Right forelimb (tissue), 1 donor: Measurements from ENCODE around the gene SH3PXD2B.

Source experiments
- DNase-seq: peaks from one replicate; pipeline ENCODE4 v3.0.0-alpha.2; 2018

The SH3PXD2B gene

DNA sequence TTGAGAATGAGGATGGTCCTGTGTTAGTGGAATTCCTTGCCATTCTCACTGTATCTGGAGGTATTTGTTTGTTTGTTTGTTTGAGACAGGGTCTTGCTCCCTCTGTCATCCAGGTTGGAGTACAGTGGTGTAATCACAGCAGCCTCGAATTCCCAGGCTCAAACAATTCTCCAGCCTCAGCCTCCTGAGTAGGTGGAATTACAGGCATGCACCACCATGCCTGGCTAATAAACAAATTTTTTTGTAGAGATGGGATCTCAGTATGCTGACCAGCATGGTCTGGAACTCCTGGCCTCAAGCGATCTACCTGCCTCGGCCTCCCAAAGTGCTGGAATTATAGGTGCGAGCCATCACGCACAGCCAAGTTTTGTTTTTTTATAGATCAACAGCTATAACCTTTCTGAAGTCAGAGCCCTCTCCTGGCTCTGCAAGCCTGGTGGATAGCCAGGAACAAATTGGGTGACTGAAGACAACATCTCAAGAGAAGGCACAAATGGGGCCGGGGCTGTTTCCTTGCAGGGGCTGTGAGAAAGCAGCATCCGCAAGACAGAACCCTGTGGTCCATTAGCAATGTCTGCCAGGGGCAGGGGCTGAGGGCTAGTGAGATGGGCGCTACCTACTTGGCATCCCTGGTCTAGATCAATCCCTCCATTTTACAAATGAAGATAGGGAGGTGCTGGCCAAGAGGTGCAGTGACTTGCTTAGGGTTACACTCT lies 18.8 kb downstream of the SH3PXD2B start:
- DNase-seq: no peak

DNA sequence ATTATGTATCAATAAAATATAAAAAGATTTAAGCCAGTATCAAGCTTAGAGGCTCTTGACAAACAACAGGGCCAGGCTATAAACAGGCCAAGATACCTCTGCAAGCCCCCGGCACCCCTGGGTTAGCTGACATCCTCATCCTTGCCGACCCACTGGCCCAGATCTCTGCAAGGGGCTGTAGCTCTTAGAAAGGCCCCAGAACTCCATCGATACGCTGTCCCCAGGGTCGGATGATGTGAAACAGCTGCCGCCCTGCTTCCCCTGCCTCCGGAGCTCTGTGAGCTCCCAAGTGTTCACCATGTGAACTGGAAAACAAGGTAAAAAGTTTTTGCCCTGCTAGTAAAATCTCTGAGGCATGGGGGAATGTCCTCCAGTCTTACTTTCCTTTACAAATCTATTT lies 20.1 kb downstream of the SH3PXD2B start:
- DNase-seq: no peak

DNA sequence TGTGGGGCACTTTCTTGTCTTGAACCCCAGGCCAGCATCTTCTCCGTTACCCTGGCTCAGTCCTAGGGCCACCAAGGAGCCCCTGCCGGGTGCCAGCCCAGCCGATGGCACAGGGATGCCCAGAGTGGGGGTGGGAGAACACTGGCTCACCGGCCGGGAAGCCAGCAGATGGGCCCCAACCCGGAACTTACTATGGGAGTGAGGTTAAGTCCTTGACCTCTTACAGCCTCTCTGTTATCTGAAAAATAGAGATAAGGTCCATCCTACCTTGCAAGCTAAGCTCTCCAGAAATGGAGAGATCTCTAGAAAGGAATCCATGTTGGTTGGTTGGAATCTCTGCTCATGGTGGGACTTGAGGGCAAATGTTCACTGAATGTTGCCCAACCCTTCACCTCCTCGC lies 20.8 kb downstream of the SH3PXD2B start:
- DNase-seq: no peak

DNA sequence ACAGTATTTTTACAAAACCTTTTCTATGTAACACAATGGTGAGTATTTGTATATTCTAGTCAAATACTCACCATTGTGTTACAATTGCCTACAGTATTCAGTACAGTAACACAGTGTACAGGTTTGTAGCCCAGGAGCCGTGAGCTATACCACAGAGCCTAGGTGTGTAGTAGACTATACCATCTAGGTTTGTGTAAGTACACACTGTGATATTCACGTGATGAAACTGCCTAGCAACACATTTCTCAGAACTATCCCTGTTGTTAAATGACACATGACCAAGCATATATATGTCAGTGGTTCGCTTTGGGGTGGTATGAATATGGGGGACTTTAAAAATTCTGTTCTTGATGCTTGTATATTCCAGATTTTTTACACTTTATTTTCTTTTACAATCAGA lies 21.3 kb downstream of the SH3PXD2B start:
- no peak for DNase-seq

DNA sequence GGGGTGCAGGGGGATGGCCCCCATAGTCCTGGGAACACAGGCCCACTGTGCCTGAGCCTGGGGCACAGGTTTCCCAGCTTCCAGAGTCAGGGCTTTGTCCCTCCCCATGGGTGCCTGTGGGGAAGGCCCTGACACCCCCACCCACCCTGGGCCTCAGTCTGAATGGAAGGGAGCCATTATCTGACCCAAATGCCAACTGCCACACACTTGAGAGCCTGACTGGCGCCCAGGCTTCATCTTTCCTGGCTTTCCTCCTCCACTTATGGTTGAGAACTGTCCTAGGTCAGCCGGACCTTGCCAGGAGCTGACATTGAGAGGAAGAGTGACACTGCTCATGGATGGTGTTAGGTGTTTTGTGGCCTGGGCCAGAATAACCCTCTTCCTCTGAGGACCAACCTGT lies 24.0 kb downstream of the SH3PXD2B start:
- no peak for DNase-seq

DNA sequence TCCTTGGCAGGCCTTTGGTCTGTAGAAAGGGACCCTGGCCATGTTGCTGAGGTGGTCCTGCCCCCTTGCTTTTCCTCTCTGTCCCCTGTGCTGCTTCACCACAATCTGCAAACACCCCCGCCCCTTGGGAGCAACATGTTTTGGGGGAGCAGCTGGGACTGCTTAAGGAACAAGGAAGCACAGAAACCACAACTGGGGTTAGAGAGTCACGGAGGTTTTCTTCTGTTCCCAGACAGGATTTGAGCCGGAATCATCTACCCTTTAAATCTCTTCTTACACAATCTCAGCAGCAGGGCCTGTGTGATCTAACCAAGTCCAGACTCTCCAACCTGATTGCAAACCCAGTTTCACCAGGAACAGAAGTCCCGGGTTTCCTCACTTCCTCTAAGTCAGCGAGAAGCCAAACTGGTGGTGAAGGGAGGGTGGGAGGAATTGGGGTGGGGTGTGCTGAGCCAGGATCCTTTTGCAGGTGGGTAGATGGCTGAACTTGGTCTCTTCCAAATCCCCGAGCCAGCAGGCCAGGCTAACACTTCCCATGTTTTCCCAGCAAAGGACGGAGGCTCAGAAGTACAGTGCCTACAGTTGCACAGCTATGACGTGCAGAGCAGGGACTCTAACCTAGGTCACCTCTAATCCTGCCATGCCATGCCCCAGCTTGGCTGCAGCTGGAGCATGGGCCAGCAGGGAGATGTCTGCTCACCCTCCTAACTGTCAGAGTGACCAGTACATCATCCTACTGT lies 25.0 kb downstream of the SH3PXD2B start:
- DNase-seq: no peak

DNA sequence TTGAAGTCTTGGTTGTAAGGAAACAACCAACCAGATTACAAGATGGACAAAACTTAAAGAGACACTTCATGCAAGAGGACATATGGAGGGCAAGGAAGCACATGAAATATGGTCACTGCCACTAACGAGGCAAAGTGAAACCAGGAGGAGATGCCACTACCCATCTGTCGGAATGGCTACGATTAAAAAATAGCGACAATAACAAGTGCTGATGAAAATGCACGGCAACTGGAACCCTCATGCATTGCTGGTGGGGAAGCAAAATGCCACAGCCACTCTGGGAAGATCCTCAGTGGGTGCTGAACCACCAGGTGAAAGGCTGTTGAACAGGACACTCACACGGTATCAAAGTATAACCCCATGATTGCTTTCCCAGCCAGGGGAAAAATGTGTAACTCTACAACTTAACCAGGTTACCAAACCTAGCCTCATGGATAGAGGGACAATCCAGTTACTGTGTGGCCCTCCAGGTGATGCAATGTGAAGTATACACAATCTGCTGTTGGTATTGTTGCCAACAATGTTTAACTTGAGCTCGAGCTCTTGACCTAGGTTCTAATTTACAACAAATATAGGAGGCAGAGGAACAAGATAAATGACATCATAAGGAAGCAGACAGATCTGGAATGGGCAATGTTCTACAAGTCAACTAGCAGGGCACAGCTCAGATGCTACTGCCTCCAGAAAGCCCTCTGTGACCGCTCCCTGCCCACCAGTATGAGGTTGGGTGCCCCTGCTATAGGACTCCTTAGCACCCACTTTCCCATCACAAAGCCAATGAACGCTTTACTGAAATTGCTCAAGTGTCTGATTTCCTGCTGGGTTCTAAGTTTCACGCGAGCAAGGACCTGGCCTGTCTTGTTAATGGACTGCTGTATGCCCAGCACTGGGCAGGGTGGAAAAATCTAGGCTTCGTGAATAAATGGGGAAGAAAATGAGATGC lies 25.8 kb downstream of the SH3PXD2B start:
- no peak for DNase-seq

DNA sequence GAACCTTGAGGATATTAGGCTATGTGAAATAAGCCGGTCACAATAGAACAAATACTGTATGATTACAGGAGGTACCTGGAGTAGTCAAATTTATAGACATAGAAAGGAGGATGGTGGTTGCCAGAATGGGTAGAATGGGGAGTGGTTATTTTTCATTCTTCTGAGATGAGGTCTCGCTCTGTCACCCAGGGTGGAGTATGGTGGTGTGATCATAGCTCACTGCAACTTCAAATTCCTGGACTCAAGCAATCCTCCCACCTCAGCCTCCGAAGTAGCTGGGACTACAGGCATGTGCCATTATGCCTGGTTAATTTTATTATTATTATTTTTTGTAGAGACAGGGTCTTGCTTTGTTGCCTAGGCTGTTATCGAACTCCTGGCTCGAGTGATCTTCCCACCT lies 27.1 kb downstream of the SH3PXD2B start:
- DNase-seq: no peak

DNA sequence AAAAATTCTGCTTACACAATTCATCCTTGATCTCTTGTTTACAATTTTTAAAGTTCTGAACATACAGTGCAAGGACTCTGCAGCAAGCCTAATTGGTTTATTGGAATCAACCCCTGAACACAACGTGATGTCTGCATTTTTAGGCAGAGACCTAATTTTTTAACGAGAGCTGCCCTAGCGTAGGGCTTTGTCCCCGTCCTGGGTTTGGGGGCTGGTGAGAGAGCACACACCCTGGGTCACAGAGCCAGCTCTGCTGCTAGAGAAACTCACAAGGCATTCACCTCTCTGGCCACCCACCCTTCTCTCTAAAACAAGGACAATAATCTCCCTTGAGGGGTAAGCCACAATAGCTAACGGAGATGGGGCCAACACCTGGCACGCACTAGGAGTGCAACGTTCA lies 28.2 kb downstream of the SH3PXD2B start:
- DNase-seq: no peak

DNA sequence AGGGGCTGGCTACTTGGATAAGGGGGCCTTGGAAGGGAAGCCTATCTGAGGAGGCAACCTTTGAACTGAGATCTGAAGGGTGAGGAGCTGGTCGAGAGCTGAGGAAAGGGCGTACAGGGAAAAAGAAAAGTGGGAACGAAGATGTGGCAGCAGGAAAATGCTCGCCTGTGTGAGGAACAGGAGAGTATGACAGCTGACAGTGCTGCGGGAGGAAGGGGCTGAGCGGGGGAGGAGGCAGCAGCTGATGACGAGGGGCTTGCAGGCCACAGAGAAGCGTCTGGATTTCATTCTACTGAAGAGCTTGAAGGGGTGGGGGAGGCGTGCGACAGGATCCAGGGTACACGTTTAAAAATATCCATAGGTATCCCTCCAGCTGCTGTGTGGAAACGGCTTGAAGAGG lies 28.9 kb downstream of the SH3PXD2B start:
- no peak for DNase-seq

DNA sequence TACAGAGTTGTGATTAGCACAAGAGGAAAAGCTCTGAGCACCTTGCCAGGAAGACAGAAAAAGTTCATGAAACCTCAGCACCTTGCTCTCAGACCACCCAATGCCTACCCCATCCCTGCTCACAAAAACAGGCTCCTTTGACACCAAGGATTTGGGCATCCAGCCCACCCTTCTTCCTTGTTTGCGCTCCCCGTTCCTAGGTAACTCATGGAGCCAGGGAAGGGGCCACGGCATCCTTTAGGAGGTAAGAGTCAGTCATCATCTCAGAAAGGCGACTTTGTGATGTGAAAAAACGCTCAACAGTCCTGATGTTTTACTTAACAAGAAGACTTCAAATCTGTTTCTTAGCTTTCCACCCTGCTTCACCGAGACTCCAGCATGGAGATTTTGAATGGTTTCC lies 29.5 kb downstream of the SH3PXD2B start:
- DNase-seq: no peak

DNA sequence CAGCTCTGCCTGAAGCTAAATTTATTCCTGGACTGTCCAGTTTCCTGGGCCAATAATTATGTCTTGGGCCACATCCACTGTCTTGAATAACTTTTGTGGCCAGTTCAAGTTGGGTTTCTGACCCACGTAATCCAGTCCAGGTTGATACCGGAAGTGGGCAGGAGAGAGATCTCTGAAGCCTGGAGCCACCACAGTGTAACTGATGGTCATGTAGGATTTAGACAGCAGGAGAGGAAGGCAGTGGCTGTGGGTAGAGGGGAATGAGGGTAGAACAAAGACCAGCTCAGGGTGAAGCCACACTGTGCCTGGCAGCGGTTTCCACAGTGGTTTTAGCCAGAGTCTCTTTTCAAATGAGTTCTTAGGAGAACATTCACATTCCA lies 30.2 kb downstream of the SH3PXD2B start:
- no peak for DNase-seq

DNA sequence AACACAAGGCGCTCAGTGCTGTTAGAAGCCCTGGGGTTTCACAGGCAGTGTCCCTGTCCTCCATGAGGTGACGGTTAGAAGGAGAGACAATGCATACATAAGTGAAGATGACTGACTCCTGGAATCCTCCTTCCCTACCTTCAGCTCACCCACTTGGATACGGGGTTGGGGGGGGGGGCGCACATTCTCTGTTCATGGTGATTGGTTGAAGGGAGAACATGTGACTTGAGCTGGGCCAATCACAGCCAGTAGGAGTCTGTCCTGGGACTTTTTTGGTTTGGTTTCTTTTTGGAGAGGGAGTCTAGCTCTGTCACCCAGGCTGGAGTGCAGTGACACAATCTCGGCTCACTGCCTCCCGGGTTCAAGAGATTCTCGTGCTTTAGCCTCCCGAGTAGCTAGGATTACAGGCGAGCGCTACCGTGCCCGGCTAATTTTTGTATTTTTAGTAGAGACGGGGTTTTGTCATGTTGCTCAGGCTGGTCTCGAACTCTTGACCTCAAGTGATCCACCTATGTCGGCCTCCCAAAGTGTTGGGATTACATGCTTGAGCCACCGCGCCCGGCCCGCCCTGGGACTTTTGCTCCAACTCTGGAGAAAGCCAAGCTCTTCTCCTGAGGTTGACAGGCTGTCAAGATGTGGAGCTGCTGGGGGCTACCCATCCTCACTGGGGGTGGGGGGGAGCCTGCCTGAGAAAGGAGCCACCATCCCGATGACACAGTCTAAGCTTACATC lies 30.8 kb downstream of the SH3PXD2B start:
- DNase-seq: no peak

DNA sequence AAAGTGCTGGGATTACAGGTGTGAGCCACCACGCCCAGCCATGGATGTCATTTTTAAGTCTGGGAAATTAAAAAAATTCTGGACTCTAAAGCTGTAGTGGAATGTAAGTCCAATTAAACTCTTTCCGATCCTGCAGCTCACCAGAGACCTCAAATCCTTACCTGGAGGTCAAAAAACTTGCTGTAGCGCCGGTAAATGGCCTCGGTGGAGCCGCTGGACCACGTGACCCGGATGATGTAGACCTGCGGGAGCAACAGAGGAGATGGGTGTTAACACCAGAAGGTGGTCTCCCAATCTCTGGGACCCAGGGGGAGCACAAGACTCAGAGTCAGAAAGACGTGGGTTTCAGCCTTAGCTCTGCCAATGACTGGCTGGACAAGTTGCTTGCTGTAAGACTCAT lies 32.1 kb downstream of the SH3PXD2B start:
- DNase-seq: no peak

DNA sequence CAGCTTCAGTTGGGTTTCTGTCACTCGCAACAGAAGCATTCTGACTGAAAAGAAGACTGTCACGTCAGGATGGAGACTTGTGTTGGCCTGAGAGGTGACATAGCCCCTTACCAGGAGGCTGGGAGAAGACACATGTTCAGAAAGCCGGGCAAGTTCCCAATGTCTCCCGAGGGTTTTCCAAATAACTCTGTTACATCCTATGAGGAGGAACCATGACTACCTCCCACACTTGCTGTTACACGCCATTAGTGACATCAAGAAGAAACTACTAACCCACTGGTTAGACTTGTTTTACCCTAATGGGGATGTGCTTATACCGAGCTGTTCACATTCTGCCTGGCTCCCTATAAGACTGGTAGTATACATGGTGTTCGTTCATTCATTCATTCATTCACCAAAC lies 33.3 kb downstream of the SH3PXD2B start:
- no peak for DNase-seq

DNA sequence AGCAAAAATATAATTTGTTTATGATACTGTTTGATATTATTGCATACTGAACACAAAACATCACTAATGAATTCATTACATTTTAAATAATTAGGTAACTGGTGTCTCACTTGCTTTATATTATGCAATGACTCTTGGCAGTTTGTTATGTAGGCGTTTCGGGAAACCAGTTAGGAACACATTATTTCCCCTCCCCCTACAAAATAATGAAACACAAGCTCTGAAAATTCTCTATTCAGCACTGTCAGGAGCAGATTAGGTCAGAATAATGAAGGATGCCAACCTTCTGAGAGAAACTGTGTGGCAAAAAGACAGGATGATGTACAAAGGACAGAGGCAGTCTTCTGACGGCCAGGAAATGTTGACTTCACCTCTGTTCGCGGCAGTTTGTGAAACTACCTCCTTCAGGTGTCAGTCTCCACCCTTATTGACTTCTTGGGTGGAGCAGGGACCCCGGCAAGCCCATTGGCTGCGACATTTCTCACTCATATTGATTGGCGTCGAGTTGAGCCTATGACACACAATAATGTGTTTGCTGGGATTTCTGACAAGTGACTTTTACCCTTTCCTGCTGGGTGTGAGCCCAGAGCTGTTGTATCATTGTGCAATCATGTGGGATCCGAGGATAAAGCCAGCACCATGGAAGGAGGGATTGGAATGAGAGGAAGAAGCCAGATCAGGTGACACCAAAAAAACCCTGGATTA lies 33.9 kb downstream of the SH3PXD2B start:
- DNase-seq: no peak

DNA sequence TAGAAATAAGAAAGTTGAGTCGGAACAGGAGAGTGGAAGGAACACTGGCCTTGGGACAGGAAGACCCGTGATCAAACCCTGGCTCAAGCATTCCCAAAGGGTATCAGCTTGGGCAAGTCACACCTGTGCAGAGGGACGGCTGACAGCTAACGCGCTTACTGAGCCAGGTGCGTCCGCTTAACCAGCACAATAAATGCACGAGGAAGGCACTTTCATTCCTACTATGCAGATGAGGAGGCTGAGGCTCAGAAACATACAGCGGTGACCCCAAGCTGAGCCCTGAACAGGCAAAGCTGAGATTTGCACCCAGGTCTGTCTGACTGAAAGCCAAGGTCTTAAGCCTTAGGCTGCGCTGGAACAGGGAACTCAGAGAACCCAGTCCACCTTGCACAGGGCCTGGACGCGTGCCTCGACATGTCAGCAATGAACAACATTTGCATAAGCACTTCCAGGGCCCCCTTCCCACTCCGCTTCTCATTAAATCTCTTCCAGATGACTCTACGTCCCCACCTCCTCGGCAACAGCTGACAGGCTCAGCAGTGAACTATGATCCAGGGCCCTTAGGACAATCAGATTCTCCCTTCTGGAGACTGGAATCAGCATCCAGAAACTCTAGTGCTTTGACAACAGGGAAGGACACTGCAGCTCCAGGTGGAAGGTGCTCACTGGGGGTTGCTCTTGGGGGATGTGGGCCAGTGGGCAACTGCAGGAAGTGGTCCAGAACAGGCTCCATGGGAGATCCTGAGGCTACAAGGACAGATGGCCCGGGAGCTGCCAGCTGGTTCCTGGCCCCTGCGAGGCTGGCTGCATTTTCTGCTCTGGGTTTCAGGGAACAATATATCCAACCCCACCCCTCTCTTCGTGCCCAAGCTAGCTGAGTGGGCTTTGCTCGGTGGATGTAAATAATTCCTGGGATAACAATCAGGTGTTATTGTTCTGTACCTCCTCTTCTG lies 35.2 kb downstream of the SH3PXD2B start:
- DNase-seq: peak; percentile 79

DNA sequence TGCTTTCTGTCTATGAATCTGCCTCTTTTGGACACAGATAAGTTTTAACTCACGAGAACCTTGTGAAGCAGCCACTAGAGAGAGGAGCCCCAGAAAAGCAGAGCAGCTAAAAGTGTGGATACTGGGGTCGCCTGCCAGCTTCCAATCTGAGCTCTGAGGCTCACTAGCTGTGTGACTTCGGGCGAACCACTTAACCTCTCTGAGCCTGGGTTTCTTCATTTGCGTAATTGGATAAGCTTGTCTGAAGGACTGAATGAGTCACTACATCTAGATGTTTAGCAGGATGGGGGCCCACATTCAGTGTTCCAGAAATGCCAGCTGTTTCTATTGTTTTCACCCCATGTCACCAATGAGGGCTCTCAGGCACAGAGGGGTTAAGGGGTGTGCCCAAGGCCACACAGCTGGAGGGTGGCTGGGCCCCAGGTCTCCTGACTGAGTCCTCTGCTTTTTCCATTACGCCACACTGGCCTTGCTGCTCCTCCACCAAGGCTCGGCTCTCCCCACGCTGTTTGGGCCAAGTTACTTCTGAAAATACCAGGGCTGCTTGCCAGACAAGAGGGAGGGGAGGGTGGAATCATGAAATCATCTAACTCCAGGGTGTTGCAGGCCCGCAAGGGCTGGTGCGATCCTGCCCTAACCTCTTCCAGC lies 36.2 kb downstream of the SH3PXD2B start:
- peak; percentile 95 for DNase-seq

DNA sequence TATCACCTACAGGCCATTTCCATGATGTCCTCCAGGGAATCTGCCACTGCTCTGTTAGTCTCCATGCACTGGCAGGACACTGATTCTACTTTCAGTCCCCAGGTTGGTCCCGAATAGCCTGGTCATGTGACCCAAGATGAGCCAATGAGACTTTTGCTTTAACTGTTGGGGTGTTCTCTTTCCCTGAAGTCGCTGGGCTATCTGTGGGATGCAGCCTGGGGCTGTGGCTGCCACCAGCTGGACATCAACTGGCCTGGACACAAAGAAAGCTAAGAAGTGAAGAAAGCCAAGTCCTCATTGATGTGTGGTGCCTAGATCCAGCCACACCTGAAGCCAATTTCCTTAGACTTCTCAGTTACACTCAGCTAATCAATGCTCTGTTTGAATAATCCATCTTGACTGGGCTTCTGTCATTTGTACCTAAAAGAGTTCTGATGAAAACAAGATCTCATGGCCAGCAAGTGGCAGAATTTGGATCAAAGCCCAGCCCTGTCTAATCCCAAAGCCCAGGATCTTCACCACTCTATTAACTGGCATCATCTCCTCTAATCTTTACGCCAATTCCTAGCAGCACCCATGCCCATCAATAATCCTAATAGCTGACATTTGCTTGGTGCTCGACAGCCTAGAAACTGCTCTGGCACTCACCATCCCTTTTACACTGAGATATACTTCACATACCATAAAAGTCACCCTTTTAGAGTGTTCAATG lies 37.0 kb downstream of the SH3PXD2B start:
- DNase-seq: no peak
